Activated CD4-positive, alpha-beta T cell treated with anti-CD3 and anti-CD28 coated beads, Interleukin-2, amount 50 U/mL, for 16 hours (primary cell): Measurements from ENCODE around the gene ARHGAP36.

Source experiments
- DNase-seq: peaks from one replicate; pipeline ENCODE4 v3.0.0-alpha.2; 2020

Gene ARHGAP36

DNA sequence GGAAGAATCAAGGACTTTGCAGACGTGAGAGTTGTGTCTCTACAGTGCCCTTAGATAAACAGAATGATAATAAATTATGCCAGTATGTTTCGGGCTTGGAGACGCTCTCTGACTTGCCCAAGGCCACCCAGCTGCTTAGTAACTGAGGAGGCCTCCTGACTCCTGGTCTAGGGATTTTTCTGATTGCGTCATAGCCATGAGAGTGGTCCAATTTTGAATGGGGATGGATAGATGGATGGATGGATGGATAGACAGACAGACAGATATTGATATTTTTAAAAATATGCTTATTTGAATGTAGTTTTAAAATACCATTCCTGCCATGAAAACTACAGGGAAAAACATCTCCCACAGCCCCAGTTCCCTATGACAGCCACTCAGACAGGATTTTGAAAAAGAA is 15.5 kb downstream of the ARHGAP36 start:
- no peak for DNase-seq

DNA sequence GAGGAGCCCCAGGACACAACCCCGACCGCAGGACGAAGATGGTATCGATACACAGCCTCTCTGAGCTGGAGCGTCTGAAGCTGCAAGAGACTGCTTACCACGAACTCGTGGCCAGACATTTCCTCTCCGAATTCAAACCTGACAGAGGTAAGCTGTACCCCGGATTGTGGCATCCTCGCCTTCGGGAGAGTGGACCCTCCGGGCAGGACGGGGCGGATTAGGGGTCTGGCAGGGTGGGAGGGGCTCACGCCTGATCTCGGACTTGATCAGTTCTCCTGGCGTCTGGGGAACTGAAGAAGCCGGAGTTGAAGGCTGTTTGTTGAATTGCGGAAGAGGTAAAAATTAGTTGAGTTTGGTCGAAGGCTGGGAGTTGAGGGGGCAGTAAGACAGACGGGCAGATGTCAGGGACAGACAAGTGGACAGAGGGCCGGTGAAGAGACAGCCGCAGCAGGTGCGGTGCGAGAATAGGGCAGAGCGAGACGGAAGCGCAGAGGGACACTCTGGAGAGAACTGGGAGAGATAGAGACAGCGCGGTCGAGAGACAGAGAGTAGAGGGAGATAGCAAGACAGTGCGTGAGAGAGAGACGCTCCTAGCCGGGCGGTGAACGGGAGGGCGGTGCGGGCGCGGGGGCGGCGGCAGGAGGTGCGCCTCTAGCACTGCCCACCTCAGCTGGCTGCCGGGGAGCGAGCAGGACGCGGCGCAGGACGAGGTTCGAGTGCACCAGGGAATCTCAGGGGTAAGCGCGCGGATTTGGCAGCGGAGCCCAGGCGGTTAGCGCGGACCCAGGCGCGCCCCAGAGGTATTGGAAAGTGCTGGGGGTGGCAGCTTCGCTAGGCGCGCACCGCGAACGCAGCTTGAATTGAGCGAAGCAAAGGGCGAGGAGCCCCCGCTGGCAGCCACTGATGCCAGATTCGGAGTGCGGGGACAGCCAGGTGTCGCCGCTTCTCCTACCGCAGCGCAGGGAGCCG is 23.9 kb downstream of the ARHGAP36 start:
- no peak for DNase-seq

DNA sequence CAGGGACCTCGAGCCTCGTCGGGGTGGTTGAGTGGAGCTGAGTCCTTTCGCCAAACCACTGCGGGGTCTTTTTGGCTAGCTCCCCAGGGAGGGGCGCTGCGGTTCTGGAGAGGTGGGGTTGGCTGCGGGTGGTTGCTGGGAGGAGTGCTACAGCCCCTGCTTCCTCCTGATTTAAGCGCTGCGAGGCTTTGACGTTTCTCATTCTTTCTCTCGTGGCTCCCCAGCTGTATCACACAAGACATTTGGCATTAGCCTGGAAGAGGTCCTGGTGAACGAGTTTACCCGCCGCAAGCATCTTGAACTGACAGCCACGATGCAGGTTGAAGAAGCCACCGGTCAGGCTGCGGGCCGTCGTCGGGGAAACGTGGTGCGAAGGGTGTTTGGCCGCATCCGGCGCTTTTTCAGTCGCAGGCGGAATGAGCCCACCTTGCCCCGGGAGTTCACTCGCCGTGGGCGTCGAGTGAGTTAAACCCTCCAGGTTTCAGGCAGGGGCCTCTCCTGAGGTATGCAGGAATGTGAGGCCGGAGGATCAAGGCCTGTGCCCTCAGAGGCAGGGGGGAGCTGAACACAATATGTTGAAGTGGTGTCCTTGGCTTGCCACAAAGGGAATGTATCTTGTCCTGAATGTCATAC is 25.5 kb downstream of the ARHGAP36 start:
- DNase-seq, result no peak

DNA sequence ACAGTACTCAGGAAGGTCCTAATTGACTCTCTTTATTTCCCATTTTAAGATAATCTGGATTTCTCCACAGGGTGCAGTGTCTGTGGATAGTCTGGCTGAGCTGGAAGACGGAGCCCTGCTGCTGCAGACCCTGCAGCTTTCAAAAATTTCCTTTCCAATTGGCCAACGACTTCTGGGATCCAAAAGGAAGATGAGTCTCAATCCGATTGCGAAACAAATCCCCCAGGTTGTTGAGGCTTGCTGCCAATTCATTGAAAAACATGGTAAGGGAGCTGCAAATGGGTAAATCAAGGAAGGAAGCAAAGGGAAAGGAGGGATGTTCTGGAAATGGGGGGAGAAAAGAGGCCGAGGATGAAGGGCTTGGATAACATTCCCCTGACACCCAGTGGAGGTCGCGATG is 26.0 kb downstream of the ARHGAP36 start:
- DNase-seq, result no peak

DNA sequence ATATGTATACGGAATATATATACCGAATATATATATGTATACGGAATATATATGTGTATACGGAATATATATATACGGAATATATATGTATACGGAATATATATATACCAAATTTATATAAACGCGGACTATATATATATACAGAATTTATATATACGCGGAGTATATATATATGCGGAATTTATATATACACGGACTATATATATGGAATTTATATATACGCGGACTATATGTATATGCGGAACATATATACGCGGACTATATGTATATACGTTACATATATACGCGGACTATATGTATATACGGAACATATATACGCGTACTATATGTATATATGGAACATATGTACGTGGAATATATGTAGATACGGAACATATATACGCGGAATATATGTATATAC is 78.6 kb downstream of the ARHGAP36 start:
- DNase-seq, result no peak

DNA sequence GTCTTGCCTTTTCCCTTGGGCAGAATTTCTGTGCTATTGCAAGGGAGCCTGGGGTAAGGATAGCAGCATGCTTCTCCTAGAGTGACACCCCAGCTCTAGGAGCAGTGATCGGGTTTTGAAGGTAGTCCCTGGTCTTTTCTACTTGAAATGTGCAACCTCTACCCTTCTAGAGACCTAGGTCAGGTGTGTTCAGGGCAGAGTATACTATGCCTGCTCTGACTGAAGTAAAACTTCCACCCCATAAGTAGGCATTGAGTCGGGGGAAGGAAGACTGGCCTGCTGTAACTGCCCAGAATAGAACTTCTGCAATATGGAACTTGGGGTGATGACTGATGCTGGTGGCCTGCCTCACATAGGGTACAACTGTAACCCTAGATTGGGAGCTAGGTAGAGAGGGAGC is 80.9 kb downstream of the ARHGAP36 start:
- no peak for DNase-seq
